Panc1 (cell line): ENCODE results near the gene RAB15. TPM values are rescaled to one million over a fixed set of nuclear protein-coding genes. Genes with fewer than 3 reads are reported as not detected.

Experiments used
- ATAC-seq: fragments of 200-7000 bp; cut with Tn5 transposase; 2 replicates; pipeline ENCODE4 v1.9.1; 2020; ENCODE audit warnings: mild to moderate bottlenecking, moderate library complexity
- BruUV-seq: library from RNA; stranded (reverse); fragments of 400-500 nt; replicated peaks from 2 replicates; lab custom pipeline; 2021; lab: Mats Ljungman, UMichigan
- CTCF ChIA-PET: fragments of 300-600 bp; sonication (Branson Sonifier 250); formaldehyde crosslinking; loops from one replicate; lab custom pipeline; 2022; ENCODE audit warnings: antibody characterized with exemption; lab: Charles Lee
- POLR2A ChIA-PET: fragments of 300-600 bp; sonication (Branson Sonifier 250); formaldehyde crosslinking; loops from one replicate; lab custom pipeline; 2022; ENCODE audit warnings: antibody characterized with exemption; lab: Charles Lee
- DNase-seq: peaks from one replicate; pipeline ENCODE4 v3.0.0-alpha.2; 2010; ENCODE audit warnings: low read depth, low spot score
- H3K27ac ChIP-seq: 2 replicates; pipeline ENCODE4 v1.5.1; 2011; ENCODE audit warnings: mild to moderate bottlenecking, low read length, inconsistent platforms
- H3K27me3 ChIP-seq: fragments of 200-500 bp; sonication (Bioruptor generic); 2 replicates; pipeline ENCODE4 v1.6.0; 2014; ENCODE audit warnings: low read length, inconsistent platforms; ENCODE audit not compliant: control insufficient read depth, insufficient read depth
- H3K36me3 ChIP-seq: fragments of 200-500 bp; sonication (Bioruptor generic); 2 replicates; pipeline ENCODE4 v1.5.1; 2014; ENCODE audit warnings: inconsistent platforms, mild to moderate bottlenecking, low read length, moderate library complexity; ENCODE audit not compliant: control insufficient read depth, insufficient read depth
- H3K4me1 ChIP-seq: 2 replicates; pipeline ENCODE4 v1.5.1; 2011; ENCODE audit warnings: inconsistent platforms, mild to moderate bottlenecking, low read length, moderate library complexity; ENCODE audit not compliant: control insufficient read depth, insufficient read depth
- H3K4me3 ChIP-seq, 2 experiments: 2 replicates each; pipeline ENCODE4 v1.5.1; 2011 to 2012; ENCODE audit warnings: low read depth in 2 of 2, low read length in 2 of 2, mild to moderate bottlenecking in 2 of 2, inconsistent platforms in 1 of 2, moderate library complexity in 1 of 2
- H3K9me3 ChIP-seq: fragments of 200-500 bp; sonication (Bioruptor generic); 2 replicates; pipeline ENCODE4 v1.5.1; 2014; ENCODE audit warnings: low read depth, mild to moderate bottlenecking, inconsistent platforms, low read length, moderate library complexity; ENCODE audit not compliant: control insufficient read depth, insufficient read depth
- POLR2AphosphoS5 ChIP-seq: IDR thresholded peaks from 2 replicates; pipeline ENCODE4 v1.6.1; 2012; ENCODE audit warnings: mild to moderate bottlenecking, low read depth, low read length, moderate library complexity
- SIN3A ChIP-seq: IDR thresholded peaks from 2 replicates; pipeline ENCODE4 v1.6.1; 2012; ENCODE audit warnings: low read depth, mild to moderate bottlenecking, low read length, moderate library complexity, borderline replicate concordance; ENCODE audit not compliant: insufficient read depth
- TCF7L2 ChIP-seq: IDR thresholded peaks from 2 replicates; pipeline ENCODE4 v1.6.1; 2011; ENCODE audit warnings: mild to moderate bottlenecking, low read depth, low read length, inconsistent platforms
- in situ Hi-C: cut with HindIII; loops from 2 replicates; pipeline ENCODE4 v1.10.0; 2016; ENCODE audit warnings: low sequenced_read_pairs, low pct_unique_long_range_greater_than_20kb
- intact Hi-C: fragments of 100-400 bp; cut with micrococcal nuclease; formaldehyde crosslinking; loops from one replicate; pipeline ENCODE4 v1.10.0; 2022; ENCODE audit not compliant: unreplicated experiment
- total RNA-seq: library from RNA; stranded (reverse); gene quantifications from one replicate; pipeline ENCODE4 v1.2.1, GENCODE V29; 2021; ENCODE audit not compliant: unreplicated experiment
- TF ChIP-seq, protein P1 (sequence below), 2 experiments: IDR thresholded peaks; 2 replicates each; pipeline ENCODE4 v1.6.1; 2011 to 2012; ENCODE audit warnings: low read depth in 2 of 2, control low read depth in 1 of 2, low read length in 1 of 2, mild to moderate bottlenecking in 1 of 2, moderate library complexity in 1 of 2; ENCODE audit not compliant: insufficient read depth in 1 of 2
- TF ChIP-seq, protein P2 (sequence below): fragments of 450-650 bp; IDR thresholded peaks from 2 replicates; pipeline ENCODE4 v1.5.1; 2017; ENCODE audit warnings: mild to moderate bottlenecking

The RAB15 gene
- total RNA-seq, 1 experiment from 2014 or later, result 6.0 TPM

DNA sequence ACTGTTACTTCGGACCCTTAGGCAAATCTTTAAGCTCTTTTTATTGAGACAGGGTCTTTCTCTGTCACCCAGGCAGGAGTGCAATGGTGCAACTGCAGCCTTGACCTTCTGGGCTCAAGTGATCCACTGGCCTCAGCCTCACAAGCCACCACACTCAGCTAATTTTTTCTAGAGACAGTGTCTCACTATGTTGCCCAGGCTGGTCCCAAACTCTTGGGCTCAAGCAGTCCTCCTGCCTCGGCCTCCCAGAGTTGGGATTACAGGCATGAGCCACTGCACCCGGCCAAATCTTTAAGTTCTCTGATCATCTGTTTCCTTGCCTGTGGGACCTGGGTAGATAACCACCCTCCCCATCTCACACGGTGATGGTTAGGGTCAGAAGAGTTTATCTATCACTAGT is 27.3 kb downstream of the RAB15 start:
- H3K27me3 ChIP-seq, result no peaks in the 10 kb centered on the region
- in situ Hi-C loops, result no loop called here
- no peak overlapping the region for H3K27ac ChIP-seq
- no peaks in the 10 kb centered on the region for H3K9me3 ChIP-seq
- H3K4me3 ChIP-seq, result no peak overlapping the region
- ChIA-PET POLR2A (interaction anchor here (0.6 kb wide), 1 partner anchor 1106 kb away, joined by 3 read pairs; no protein-coding TSS in a partner anchor), CTCF (no interaction called here)
- ATAC-seq, result no peak
- no TSS peak for BruUV-seq
- no peak for DNase-seq
- H3K36me3 ChIP-seq, result no peaks in the 10 kb centered on the region
- TF ChIP-seq SIN3A (no peak), POLR2AphosphoS5 (no peak), TCF7L2 (no peak)
- TF ChIP-seq, protein P1, sequence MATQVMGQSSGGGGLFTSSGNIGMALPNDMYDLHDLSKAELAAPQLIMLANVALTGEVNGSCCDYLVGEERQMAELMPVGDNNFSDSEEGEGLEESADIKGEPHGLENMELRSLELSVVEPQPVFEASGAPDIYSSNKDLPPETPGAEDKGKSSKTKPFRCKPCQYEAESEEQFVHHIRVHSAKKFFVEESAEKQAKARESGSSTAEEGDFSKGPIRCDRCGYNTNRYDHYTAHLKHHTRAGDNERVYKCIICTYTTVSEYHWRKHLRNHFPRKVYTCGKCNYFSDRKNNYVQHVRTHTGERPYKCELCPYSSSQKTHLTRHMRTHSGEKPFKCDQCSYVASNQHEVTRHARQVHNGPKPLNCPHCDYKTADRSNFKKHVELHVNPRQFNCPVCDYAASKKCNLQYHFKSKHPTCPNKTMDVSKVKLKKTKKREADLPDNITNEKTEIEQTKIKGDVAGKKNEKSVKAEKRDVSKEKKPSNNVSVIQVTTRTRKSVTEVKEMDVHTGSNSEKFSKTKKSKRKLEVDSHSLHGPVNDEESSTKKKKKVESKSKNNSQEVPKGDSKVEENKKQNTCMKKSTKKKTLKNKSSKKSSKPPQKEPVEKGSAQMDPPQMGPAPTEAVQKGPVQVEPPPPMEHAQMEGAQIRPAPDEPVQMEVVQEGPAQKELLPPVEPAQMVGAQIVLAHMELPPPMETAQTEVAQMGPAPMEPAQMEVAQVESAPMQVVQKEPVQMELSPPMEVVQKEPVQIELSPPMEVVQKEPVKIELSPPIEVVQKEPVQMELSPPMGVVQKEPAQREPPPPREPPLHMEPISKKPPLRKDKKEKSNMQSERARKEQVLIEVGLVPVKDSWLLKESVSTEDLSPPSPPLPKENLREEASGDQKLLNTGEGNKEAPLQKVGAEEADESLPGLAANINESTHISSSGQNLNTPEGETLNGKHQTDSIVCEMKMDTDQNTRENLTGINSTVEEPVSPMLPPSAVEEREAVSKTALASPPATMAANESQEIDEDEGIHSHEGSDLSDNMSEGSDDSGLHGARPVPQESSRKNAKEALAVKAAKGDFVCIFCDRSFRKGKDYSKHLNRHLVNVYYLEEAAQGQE (IDR thresholded peaks at IDR 0.05; ENCODE audit: insufficient read depth in 1 of 2, low read depth in 2 of 2, low read length in 1 of 2), result no peak
- TF ChIP-seq, protein P2, sequence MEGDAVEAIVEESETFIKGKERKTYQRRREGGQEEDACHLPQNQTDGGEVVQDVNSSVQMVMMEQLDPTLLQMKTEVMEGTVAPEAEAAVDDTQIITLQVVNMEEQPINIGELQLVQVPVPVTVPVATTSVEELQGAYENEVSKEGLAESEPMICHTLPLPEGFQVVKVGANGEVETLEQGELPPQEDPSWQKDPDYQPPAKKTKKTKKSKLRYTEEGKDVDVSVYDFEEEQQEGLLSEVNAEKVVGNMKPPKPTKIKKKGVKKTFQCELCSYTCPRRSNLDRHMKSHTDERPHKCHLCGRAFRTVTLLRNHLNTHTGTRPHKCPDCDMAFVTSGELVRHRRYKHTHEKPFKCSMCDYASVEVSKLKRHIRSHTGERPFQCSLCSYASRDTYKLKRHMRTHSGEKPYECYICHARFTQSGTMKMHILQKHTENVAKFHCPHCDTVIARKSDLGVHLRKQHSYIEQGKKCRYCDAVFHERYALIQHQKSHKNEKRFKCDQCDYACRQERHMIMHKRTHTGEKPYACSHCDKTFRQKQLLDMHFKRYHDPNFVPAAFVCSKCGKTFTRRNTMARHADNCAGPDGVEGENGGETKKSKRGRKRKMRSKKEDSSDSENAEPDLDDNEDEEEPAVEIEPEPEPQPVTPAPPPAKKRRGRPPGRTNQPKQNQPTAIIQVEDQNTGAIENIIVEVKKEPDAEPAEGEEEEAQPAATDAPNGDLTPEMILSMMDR, result no peak
- intact Hi-C loops, result no loop called here
- H3K4me1 ChIP-seq, result no peaks in the 10 kb centered on the region

DNA sequence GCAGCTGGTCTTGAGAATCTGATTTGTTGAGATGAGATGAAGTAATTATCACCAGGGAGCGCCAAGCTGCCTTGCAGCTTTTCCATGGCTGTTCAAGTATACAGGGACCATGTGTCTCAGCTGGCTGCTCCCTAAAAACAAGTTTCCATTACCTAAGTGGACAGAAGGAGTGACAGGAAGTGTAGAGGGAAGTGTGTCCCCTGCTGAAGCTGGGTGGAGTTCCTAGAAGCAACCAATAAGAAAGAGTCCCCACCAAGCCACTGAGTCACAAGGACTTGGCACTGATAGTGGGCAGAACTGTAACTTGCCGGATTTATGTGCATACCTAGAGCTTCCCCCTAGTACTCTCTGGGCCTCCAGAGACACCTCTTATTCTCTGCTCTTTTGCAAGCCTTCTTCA is 28.1 kb downstream of the RAB15 start:
- H3K9me3 ChIP-seq, result no peaks in the 10 kb centered on the region
- TF ChIP-seq SIN3A (no peak), POLR2AphosphoS5 (no peak), TCF7L2 (no peak)
- TF ChIP-seq, protein P2, result no peak
- TF ChIP-seq, protein P1 (IDR thresholded peaks at IDR 0.05; ENCODE audit: insufficient read depth in 1 of 2, low read depth in 2 of 2, low read length in 1 of 2), result no peak
- H3K36me3 ChIP-seq, result no peaks in the 10 kb centered on the region
- DNase-seq (no peak), ATAC-seq (no peak)
- POLR2A ChIA-PET, result no interaction called here
- in situ Hi-C loops (no loop called here), intact Hi-C loops (no loop called here)
- CTCF ChIA-PET, result no interaction called here
- no peaks in the 10 kb centered on the region for H3K4me1 ChIP-seq
- no TSS peak for BruUV-seq
- H3K27me3 ChIP-seq, result no peaks in the 10 kb centered on the region
- no peak overlapping the region for H3K27ac ChIP-seq
- H3K4me3 ChIP-seq, result no peak overlapping the region
